ENCODE data around the gene CUL3. TPM values are rescaled to one million over a fixed set of nuclear protein-coding genes. Genes with fewer than 3 reads are reported as not detected.

The CUL3 gene
- total RNA-seq, 1 donor from 2014 or later: 16.1 TPM

- intact Hi-C loops (cut with DNase I): no loop called here
- no peak overlapping the region for H3K4me3 ChIP-seq
- no peaks in the 10 kb centered on the region for H3K9me3 ChIP-seq
- no peak overlapping the region for H3K27ac ChIP-seq
- DNase-seq (ENCODE audit: low spot score in 2 of 2): no peak
- H3K36me3 ChIP-seq: no peaks in the 10 kb centered on the region
- peaks cover 0 to 38% of the 10 kb centered on the region in 2 donors for H3K4me1 ChIP-seq
- H3K27me3 ChIP-seq: no peaks in the 10 kb centered on the region
- no peak for TF ChIP-seq CTCF (IDR thresholded peaks at IDR 0.05)
Measured at GRCh38 chr2:224576088-224576715, 9.0 kb downstream of the CUL3 start.

- DNase-seq (ENCODE audit: low spot score in 2 of 2): no peak
- H3K27ac ChIP-seq: no peak overlapping the region
- intact Hi-C loops (cut with DNase I): no loop called here
- no peak for TF ChIP-seq CTCF (IDR thresholded peaks at IDR 0.05)
- no peaks in the 10 kb centered on the region for H3K27me3 ChIP-seq
- peak overlapping the region in 1 of 2 donors; percentile 9 for H3K4me3 ChIP-seq
- no peaks in the 10 kb centered on the region for H3K36me3 ChIP-seq
- H3K9me3 ChIP-seq: no peaks in the 10 kb centered on the region
- peaks cover 0 to 40% of the 10 kb centered on the region in 2 donors for H3K4me1 ChIP-seq
Measured at GRCh38 chr2:224574423-224575084, 10.6 kb downstream of the CUL3 start.

GRCh38 chr2:224573724-224574123 lies 11.4 kb downstream of the CUL3 start:
- TF ChIP-seq CTCF (IDR thresholded peaks at IDR 0.05): no peak
- Histone ChIP-seq H3K27ac (no peak overlapping the region), H3K9me3 (no peaks in the 10 kb centered on the region), H3K36me3 (no peaks in the 10 kb centered on the region), H3K4me1 (peaks cover 0 to 36% of the 10 kb centered on the region in 2 donors), H3K4me3 (no peak overlapping the region), H3K27me3 (no peaks in the 10 kb centered on the region)
- intact Hi-C loops (cut with DNase I): no loop called here
- no peak for DNase-seq (ENCODE audit: low spot score in 2 of 2)

- Histone ChIP-seq H3K4me1 (peaks cover 0 to 36% of the 10 kb centered on the region in 2 donors), H3K9me3 (no peaks in the 10 kb centered on the region), H3K27ac (no peak overlapping the region), H3K36me3 (no peaks in the 10 kb centered on the region), H3K4me3 (no peak overlapping the region), H3K27me3 (no peaks in the 10 kb centered on the region)
- intact Hi-C loops (cut with DNase I): no loop called here
- no peak for DNase-seq (ENCODE audit: low spot score in 2 of 2)
- TF ChIP-seq CTCF (IDR thresholded peaks at IDR 0.05): no peak
Measured at GRCh38 chr2:224572338-224572737, 12.8 kb downstream of the CUL3 start.

GRCh38 chr2:224570328-224570993 lies 14.7 kb downstream of the CUL3 start:
- TF ChIP-seq CTCF (IDR thresholded peaks at IDR 0.05): no peak
- no peaks in the 10 kb centered on the region for H3K36me3 ChIP-seq

More at GRCh38 chr2:224570328-224570993, 14.7 kb downstream of the CUL3 start:
- Histone ChIP-seq H3K27me3 (no peaks in the 10 kb centered on the region), H3K4me3 (no peak overlapping the region), H3K27ac (no peak overlapping the region), H3K4me1 (peaks cover 0 to 28% of the 10 kb centered on the region in 2 donors), H3K9me3 (no peaks in the 10 kb centered on the region)
- no peak for DNase-seq (ENCODE audit: low spot score in 2 of 2)
- intact Hi-C loops (cut with DNase I): no loop called here

All from ascending aorta (tissue), 2 donors.